Gastrocnemius medialis (tissue), 4 donors: ENCODE results near the gene MICU1.

Experiments used
- POLR2A ChIP-seq, 2 donors: fragments of 450-650 bp; IDR thresholded peaks; one replicate each; pipeline ENCODE4 v1.6.1; 2017; ENCODE audit warnings: antibody characterized with exemption in 2 of 2, mild to moderate bottlenecking in 2 of 2, moderate library complexity in 2 of 2
- TF ChIP-seq, protein P1 (sequence below), 5 experiments: fragments of 450-650 bp in 3 of 5; fragments of 200-600 bp in 2 of 5; sonication (generic) in 2 of 5; IDR thresholded peaks in 4 of 5; conservative IDR thresholded peaks in 1 of 5; 1 replicate in 4 of 5; 2 replicates in 1 of 5; pipeline ENCODE4 v1.5.1; 2016 to 2019; ENCODE audit warnings: antibody characterized with exemption in 5 of 5, mild to moderate bottlenecking in 3 of 5, moderate library complexity in 3 of 5

DNA sequence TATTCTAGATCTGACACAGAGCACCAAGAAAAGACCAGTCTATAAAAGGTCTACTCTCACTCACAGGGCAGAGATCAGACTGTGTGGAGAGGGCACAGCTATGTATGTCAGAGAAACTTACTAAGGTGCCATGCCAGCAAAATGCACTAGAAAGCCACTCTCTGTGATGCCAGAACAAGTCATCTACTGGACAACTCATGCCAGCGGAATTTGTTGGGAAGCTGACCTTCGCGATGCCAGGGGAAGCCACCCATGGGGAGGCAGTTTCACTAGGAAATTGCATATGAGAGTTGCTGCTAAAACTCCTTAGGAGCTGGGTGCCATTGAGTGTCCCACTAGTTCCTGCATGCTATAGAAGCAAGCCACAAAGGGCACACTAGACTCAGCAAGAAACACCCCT, 58.5 kb downstream of the MICU1 start:
- TF ChIP-seq, protein P1, sequence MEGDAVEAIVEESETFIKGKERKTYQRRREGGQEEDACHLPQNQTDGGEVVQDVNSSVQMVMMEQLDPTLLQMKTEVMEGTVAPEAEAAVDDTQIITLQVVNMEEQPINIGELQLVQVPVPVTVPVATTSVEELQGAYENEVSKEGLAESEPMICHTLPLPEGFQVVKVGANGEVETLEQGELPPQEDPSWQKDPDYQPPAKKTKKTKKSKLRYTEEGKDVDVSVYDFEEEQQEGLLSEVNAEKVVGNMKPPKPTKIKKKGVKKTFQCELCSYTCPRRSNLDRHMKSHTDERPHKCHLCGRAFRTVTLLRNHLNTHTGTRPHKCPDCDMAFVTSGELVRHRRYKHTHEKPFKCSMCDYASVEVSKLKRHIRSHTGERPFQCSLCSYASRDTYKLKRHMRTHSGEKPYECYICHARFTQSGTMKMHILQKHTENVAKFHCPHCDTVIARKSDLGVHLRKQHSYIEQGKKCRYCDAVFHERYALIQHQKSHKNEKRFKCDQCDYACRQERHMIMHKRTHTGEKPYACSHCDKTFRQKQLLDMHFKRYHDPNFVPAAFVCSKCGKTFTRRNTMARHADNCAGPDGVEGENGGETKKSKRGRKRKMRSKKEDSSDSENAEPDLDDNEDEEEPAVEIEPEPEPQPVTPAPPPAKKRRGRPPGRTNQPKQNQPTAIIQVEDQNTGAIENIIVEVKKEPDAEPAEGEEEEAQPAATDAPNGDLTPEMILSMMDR (IDR thresholded peaks at IDR 0.05 in 4 of 5, conservative IDR thresholded peaks at IDR 0.05 in 1 of 5) = no peak
- TF ChIP-seq POLR2A (IDR thresholded peaks at IDR 0.05) = no peak
